ENCODE results near the gene ZC3H7B.

- TF ChIP-seq EZH2 (IDR thresholded peaks at IDR 0.05) (no peak), CTCF (IDR thresholded peaks at IDR 0.05) (no peak), EZH2phosphoT487 (IDR thresholded peaks at IDR 0.05) (no peak)
Observed at GRCh38 chr22:41406410-41406809, 105.1 kb downstream of the ZC3H7B start.

Measured in neural progenitor cell (in vitro differentiated cells).